Heart left ventricle (tissue), 16 donors: Measurements from ENCODE around the gene SRSF3. TPM values are rescaled to one million over a fixed set of nuclear protein-coding genes. Genes with fewer than 3 reads are reported as not detected.

ENCODE experiments used
- ATAC-seq, 4 donors: fragments of 200-7000 bp; cut with Tn5 transposase; one replicate each; pipeline ENCODE4 v1.9.1; 2020 to 2022; ENCODE audit warnings: moderate library complexity in 4 of 4, mild to moderate bottlenecking in 3 of 4, moderate number of reproducible peaks in 1 of 4
- DNase-seq, 5 donors: peaks; one replicate each; pipeline ENCODE4 v3.0.0-alpha.2; 2020
- H3K27ac ChIP-seq, 12 donors: fragments of 200-600 bp; sonication (generic) in 4 of 12; one replicate each; pipeline versions ENCODE4 v1.5.0 to v1.8.0; 2016 to 2022; ENCODE audit warnings: mild to moderate bottlenecking in 2 of 12
- H3K27me3 ChIP-seq, 9 donors: fragments of 200-600 bp; sonication (generic) in 2 of 9; one replicate each; pipeline versions ENCODE4 v1.5.1 to v1.8.0; 2016 to 2022; ENCODE audit warnings: mild to moderate bottlenecking in 3 of 9
- H3K36me3 ChIP-seq, 9 donors: fragments of 200-600 bp; sonication (generic) in 2 of 9; one replicate each; pipeline versions ENCODE4 v1.5.0 to v1.8.0; 2018 to 2022; ENCODE audit warnings: mild to moderate bottlenecking in 2 of 9
- H3K4me1 ChIP-seq, 12 donors: fragments of 200-600 bp; sonication (generic) in 4 of 12; one replicate each; pipeline versions ENCODE4 v1.5.0 to v1.8.0; 2016 to 2022; ENCODE audit warnings: mild to moderate bottlenecking in 3 of 12
- H3K4me3 ChIP-seq, 12 donors: fragments of 200-600 bp; sonication (generic) in 4 of 12; one replicate each; pipeline versions ENCODE4 v1.5.0 to v1.8.0; 2017 to 2022; ENCODE audit warnings: mild to moderate bottlenecking in 9 of 12, moderate library complexity in 4 of 12
- H3K9me3 ChIP-seq, 12 donors: fragments of 200-600 bp; sonication (generic) in 4 of 12; one replicate each; pipeline versions ENCODE4 v1.5.0 to v1.8.0; 2016 to 2022; ENCODE audit warnings: mild to moderate bottlenecking in 1 of 12
- CTCF ChIP-seq, 12 donors: fragments of 200-600 bp; sonication (generic) in 4 of 12; IDR thresholded peaks; one replicate each; pipeline versions ENCODE4 v1.5.0 to v1.8.0; 2018 to 2022; ENCODE audit warnings: antibody characterized with exemption in 12 of 12, mild to moderate bottlenecking in 5 of 12
- POLR2A ChIP-seq, 2 donors: fragments of 450-650 bp; IDR thresholded peaks; one replicate each; pipeline ENCODE4 v1.6.1; 2017; ENCODE audit warnings: antibody characterized with exemption in 2 of 2, mild to moderate bottlenecking in 2 of 2, moderate library complexity in 2 of 2
- WGBS, 4 donors: extraction: QIAGEN DNeasy Blood & Tissue Kit in 2 of 4; methylation state at CpG; one replicate each; pipeline versions ENCODE4 v1.1.5 to v1.1.7; 2013 to 2018; 5-methylcytosine and 5-hydroxymethylcytosine counted together
- intact Hi-C, 10 donors: fragments of 100-400 bp; cut with DNase I; formaldehyde crosslinking; loops; one replicate each; pipeline versions ENCODE4 v1.11.1 to v1.14.2; 2022
- polyA plus RNA-seq, 2 donors: library from polyadenylated mRNA; stranded (reverse); fragments of 200-250 nt; gene quantifications; one replicate each; pipeline ENCODE4 v1.2.3, GENCODE V29; 2013
- total RNA-seq, 9 donors: library from RNA; depleted of rRNA in 2 of 9; stranded (reverse); fragments of >200 nt in 2 of 9; fragmentation: NEBNext Ultra II Directional in 3 of 9; extraction: Animal tissue kit (Norgen Biotek cat#: 25700) in 3 of 9; gene quantifications; one replicate each; pipeline versions ENCODE4 v1.1.0 to v1.2.4, GENCODE V29; 2016 to 2023
- donor health status: ischemic (EF 13 %, LVEDD 7.1; RV severe dilation, severe dysfunction).
- donor health status: healthy with polysubstance abuse.
- donor health status: DM: no; HTN: yes; CAD: no.
- donor health status: DM: no; HTN: no; CAD: no.
- donor health status: ischemic (EF 25% LVEDD 6.9; RV normal size, moderate dysfunction).
- donor health status: ischemic (EF 25% LVEDD 5.7; RV mildly dilated, moderate dysfunction).
- donor health status: healthy.
- donor health status: DM: yes; HTN: yes; CAD: no.
- donor health status: ischemic (EF 35%, LVEDD 5.7; RV mildly dilated, moderate dysfunction).
- donor health status: nonischemic (EF 11% LVEDD 7.7; RV severe dilation, severe dysfunction).
- donor health status: DM: yes; HTN: yes; CAD: no.
- donor health status: PGD.
- donor health status: ischemic (EF 29% LVEDD 5.4; RV normal size, mild dysfunction).
- donor health status: nonischemic (EF 23%, LVEDD 6.1; RV moderate dilation, normal function).

Gene SRSF3
- total and polyA plus RNA-seq, 11 donors, result 43.2 to 215 (median 111) TPM

GRCh38 chr6:36596356-36596755, 2.2 kb downstream of the SRSF3 start:
- DNase-seq, result no peak
- Histone ChIP-seq H3K27me3 (no peaks in the 10 kb centered on the region), H3K4me3 (peak overlapping the region; percentile 64 to 83 (median 74)), H3K4me1 (peaks cover 12 to 63% (median 48%) of the 10 kb centered on the region in 12 donors), H3K27ac (peak overlapping the region; percentile 47 to 99 (median 97)), H3K9me3 (no peaks in the 10 kb centered on the region), H3K36me3 (peaks cover 4 to 55% (median 47%) of the 10 kb centered on the region in 9 donors)
- TF ChIP-seq POLR2A (IDR thresholded peaks at IDR 0.05) (no peak), CTCF (IDR thresholded peaks at IDR 0.05) (no peak)
- intact Hi-C loops, result loop anchor here in 3 of 10 donors (10.0 kb wide), 2 partner anchors 152 to 172 kb away; partner anchors contain the start of genes KCTD20 (in 2 of the 3) and PXT1 (in 2 of the 3)
- ATAC-seq, result no peak
- WGBS, 4 donors, result 0 to 2% (median 1%) methylated on average over 5 of the region's 5 CpGs

DNA sequence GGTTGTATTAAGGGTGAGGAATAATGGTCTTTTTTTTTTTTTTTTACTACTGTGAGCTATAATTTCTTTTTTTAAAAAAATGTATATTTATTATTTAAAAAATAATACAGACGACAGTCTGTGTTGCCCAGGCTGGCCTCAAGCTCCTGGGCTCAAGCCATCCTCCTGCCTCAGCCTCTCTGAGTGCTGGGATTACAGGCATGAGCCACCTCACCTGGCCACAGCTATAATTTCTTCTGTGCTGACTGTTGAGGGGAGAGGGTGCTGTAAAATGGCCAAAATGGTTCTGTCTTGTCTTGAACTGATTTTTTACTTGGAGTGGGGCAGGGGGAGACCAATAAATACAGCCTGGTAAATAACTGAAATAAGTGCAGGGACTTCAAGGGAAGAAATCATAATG, 3.6 kb downstream of the SRSF3 start:
- 3 to 9% (median 7%) methylated on average over 1 of the region's 1 CpG for WGBS, 4 donors
- peaks cover 4 to 69% (median 62%) of the 10 kb centered on the region in 9 donors for H3K36me3 ChIP-seq
- TF ChIP-seq POLR2A (IDR thresholded peaks at IDR 0.05) (no peak), CTCF (IDR thresholded peaks at IDR 0.05) (no peak)
- H3K4me1 ChIP-seq, result peaks cover 12 to 75% (median 62%) of the 10 kb centered on the region in 12 donors
- peak overlapping the region in 5 of 12 donors; percentile 23 to 97 (median 33) for H3K27ac ChIP-seq
- H3K9me3 ChIP-seq, result no peaks in the 10 kb centered on the region
- DNase-seq (no peak), ATAC-seq (no peak)
- intact Hi-C loops, result loop anchor here in 3 of 10 donors (10.0 kb wide), 2 partner anchors 153 to 173 kb away; partner anchors contain the start of genes KCTD20 (in 2 of the 3) and PXT1 (in 2 of the 3)
- H3K27me3 ChIP-seq, result no peaks in the 10 kb centered on the region
- H3K4me3 ChIP-seq, result peak overlapping the region in 11 of 12 donors; percentile 64 to 80 (median 74)

DNA sequence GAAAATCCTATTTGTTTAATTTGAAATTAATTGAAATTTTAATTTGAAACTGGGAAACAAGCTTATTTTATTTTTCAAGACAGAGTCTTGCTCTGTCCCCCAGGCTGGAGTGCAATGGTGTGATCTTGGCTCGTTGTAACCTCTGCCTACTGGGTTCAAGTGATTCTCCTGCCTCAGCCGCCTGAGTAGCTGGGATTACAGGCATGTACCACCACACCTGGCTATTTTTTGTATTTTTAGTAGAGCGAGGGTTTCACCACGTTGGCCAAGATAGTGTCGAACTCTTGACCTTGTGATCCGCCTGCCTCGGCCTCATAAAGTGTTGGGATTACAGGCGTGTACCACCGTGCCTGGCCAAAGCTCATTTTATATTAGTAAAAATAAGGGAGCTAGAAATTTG, 4.2 kb downstream of the SRSF3 start:
- H3K4me1 ChIP-seq, result peaks cover 12 to 75% (median 65%) of the 10 kb centered on the region in 12 donors
- H3K36me3 ChIP-seq, result peaks cover 4 to 74% (median 67%) of the 10 kb centered on the region in 9 donors
- intact Hi-C loops, result loop anchor here in 3 of 10 donors (10.0 kb wide), 2 partner anchors 154 to 174 kb away; partner anchors contain the start of genes KCTD20 (in 2 of the 3) and PXT1 (in 2 of the 3)
- ATAC-seq, result no peak
- H3K27ac ChIP-seq, result peak overlapping the region in 7 of 12 donors; percentile 14 to 97 (median 33)
- peak overlapping the region in 11 of 12 donors; percentile 2 to 80 (median 74) for H3K4me3 ChIP-seq
- no peak for DNase-seq
- TF ChIP-seq CTCF (IDR thresholded peaks at IDR 0.05) (no peak), POLR2A (IDR thresholded peaks at IDR 0.05) (no peak)
- H3K9me3 ChIP-seq, result no peaks in the 10 kb centered on the region
- WGBS, 4 donors, result 8 to 15% (median 10%) methylated on average over 9 of the region's 9 CpGs
- no peaks in the 10 kb centered on the region for H3K27me3 ChIP-seq

DNA sequence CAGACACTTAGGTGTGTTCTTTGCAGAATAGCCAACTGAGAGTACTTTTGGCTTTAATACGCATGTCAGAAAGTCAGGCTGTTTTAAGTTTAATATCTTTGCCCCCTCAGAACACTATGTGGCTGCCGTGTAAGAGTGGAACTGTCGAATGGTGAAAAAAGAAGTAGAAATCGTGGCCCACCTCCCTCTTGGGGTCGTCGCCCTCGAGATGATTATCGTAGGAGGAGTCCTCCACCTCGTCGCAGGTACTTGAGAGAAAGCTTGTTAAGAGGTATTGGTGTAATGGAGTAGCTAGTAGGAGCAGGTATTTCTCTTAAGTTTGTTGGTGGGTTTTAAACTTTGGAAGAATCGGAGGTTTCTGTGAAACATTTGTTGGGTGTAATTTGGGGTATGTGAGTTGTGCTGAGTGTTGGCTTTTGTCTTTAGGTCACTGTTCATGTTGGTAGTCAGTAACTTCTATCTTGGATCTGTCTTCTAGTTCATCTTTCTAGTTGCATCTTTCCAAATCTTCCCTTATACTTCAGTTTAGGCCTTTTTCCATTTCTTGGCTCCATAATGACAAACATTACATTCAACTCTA, 4.7 kb downstream of the SRSF3 start:
- Histone ChIP-seq H3K4me1 (peaks cover 12 to 75% (median 68%) of the 10 kb centered on the region in 12 donors), H3K4me3 (peak overlapping the region in 11 of 12 donors; percentile 2 to 80 (median 74)), H3K36me3 (peaks cover 4 to 79% (median 72%) of the 10 kb centered on the region in 9 donors), H3K27me3 (no peaks in the 10 kb centered on the region), H3K9me3 (no peaks in the 10 kb centered on the region), H3K27ac (peak overlapping the region in 6 of 12 donors; percentile 14 to 97 (median 37))
- DNase-seq (no peak), ATAC-seq (no peak)
- TF ChIP-seq CTCF (IDR thresholded peaks at IDR 0.05) (no peak), POLR2A (IDR thresholded peaks at IDR 0.05) (no peak)
- intact Hi-C loops, result loop anchor here in 3 of 10 donors (10.0 kb wide), 2 partner anchors 154 to 174 kb away; partner anchors contain the start of genes KCTD20 (in 2 of the 3) and PXT1 (in 2 of the 3)
- WGBS, 4 donors, result 33 to 44% (median 38%) methylated on average over 11 of the region's 11 CpGs
